Ectodermal cell (in vitro differentiated cells): ENCODE data around the gene NELL1.

Experiments
- H3K27ac ChIP-seq: 2 replicates; pipeline ENCODE4 v1.7.0; 2013; ENCODE audit warnings: mild to moderate bottlenecking, low read depth, low read length; ENCODE audit not compliant: insufficient read depth, poor library complexity, severe bottlenecking
- H3K27me3 ChIP-seq: 2 replicates; pipeline ENCODE4 v1.7.0; 2013; ENCODE audit warnings: mild to moderate bottlenecking, low read length; ENCODE audit not compliant: insufficient read depth, control insufficient read depth, poor library complexity, severe bottlenecking
- H3K36me3 ChIP-seq: one replicate; pipeline ENCODE4 v1.7.0; 2013; ENCODE audit warnings: low read length; ENCODE audit not compliant: control insufficient read depth, insufficient read depth
- H3K4me1 ChIP-seq: one replicate; pipeline ENCODE4 v1.7.0; 2013; ENCODE audit warnings: low read length; ENCODE audit not compliant: control insufficient read depth, insufficient read depth
- H3K4me3 ChIP-seq: 2 replicates; pipeline ENCODE4 v1.7.0; 2013; ENCODE audit warnings: low read depth, low read length, control low read depth; ENCODE audit not compliant: insufficient read depth
- H3K9me3 ChIP-seq: 2 replicates; pipeline ENCODE4 v1.7.0; 2013; ENCODE audit warnings: mild to moderate bottlenecking, low read length, moderate library complexity; ENCODE audit not compliant: control insufficient read depth
- WGBS, 2 experiments: methylation state at CpG; one replicate each; pipeline ENCODE4 v1.1.7; 2013; ENCODE audit warnings: missing lambda C conversion rate in 2 of 2; 5-methylcytosine and 5-hydroxymethylcytosine counted together

Gene NELL1

GRCh38 chr11:20634781-20635180, 34.6 kb upstream of the NELL1 start:
- H3K27me3 ChIP-seq: no peaks in the 10 kb centered on the region
- WGBS, 2 experiments: 93 to 98% methylated on average over 6 of the region's 7 CpGs
- H3K4me3 ChIP-seq: no peak overlapping the region
- no peaks in the 10 kb centered on the region for H3K36me3 ChIP-seq
- no peak overlapping the region for H3K27ac ChIP-seq
- no peaks in the 10 kb centered on the region for H3K9me3 ChIP-seq
- H3K4me1 ChIP-seq: peaks cover 2% of the 10 kb centered on the region

- no peaks in the 10 kb centered on the region for H3K9me3 ChIP-seq
- H3K27me3 ChIP-seq: no peaks in the 10 kb centered on the region
- no peak overlapping the region for H3K4me3 ChIP-seq
- H3K4me1 ChIP-seq: no peaks in the 10 kb centered on the region
- no peak overlapping the region for H3K27ac ChIP-seq
- H3K36me3 ChIP-seq: no peaks in the 10 kb centered on the region
- 81 to 84% methylated on average over 7 of the region's 7 CpGs for WGBS, 2 experiments
These were observed 31.3 kb upstream of the NELL1 start for GRCh38 chr11:20638074-20638473.

GRCh38 chr11:20639688-20640087, 29.7 kb upstream of the NELL1 start:
- 91 to 94% methylated on average over 3 of the region's 3 CpGs for WGBS, 2 experiments
- Histone ChIP-seq H3K36me3 (no peaks in the 10 kb centered on the region), H3K27ac (no peak overlapping the region), H3K4me3 (no peak overlapping the region), H3K27me3 (no peaks in the 10 kb centered on the region), H3K4me1 (no peaks in the 10 kb centered on the region), H3K9me3 (no peaks in the 10 kb centered on the region)

- Histone ChIP-seq H3K36me3 (no peaks in the 10 kb centered on the region), H3K9me3 (no peaks in the 10 kb centered on the region), H3K4me3 (no peak overlapping the region), H3K27me3 (no peaks in the 10 kb centered on the region), H3K27ac (no peak overlapping the region), H3K4me1 (no peaks in the 10 kb centered on the region)
- 97 to 100% methylated on average over 2 of the region's 2 CpGs for WGBS, 2 experiments
These were observed 29.0 kb upstream of the NELL1 start for GRCh38 chr11:20640401-20640800.

- Histone ChIP-seq H3K27me3 (no peaks in the 10 kb centered on the region), H3K9me3 (no peaks in the 10 kb centered on the region), H3K27ac (no peak overlapping the region), H3K4me1 (no peaks in the 10 kb centered on the region), H3K4me3 (no peak overlapping the region), H3K36me3 (no peaks in the 10 kb centered on the region)
- WGBS, 2 experiments: 95 to 97% methylated on average over 4 of the region's 4 CpGs
These were observed 25.0 kb upstream of the NELL1 start for GRCh38 chr11:20644360-20644759.

GRCh38 chr11:20647976-20648565, 21.3 kb upstream of the NELL1 start:
- no peaks in the 10 kb centered on the region for H3K9me3 ChIP-seq
- H3K36me3 ChIP-seq: no peaks in the 10 kb centered on the region
- 50 to 53% methylated on average over 4 of the region's 4 CpGs for WGBS, 2 experiments

GRCh38 chr11:20652150-20652806, 17.1 kb upstream of the NELL1 start:
- Histone ChIP-seq H3K4me1 (no peaks in the 10 kb centered on the region), H3K27me3 (no peaks in the 10 kb centered on the region), H3K4me3 (no peak overlapping the region), H3K27ac (no peak overlapping the region), H3K36me3 (no peaks in the 10 kb centered on the region), H3K9me3 (no peaks in the 10 kb centered on the region)
- WGBS, 2 experiments: 94% methylated on average over 11 to 13 of the region's 13 CpGs

More at GRCh38 chr11:20647976-20648565, 21.3 kb upstream of the NELL1 start:
- Histone ChIP-seq H3K4me3 (no peak overlapping the region), H3K27me3 (no peaks in the 10 kb centered on the region), H3K27ac (no peak overlapping the region), H3K4me1 (no peaks in the 10 kb centered on the region)

- 94 to 96% methylated on average over 3 of the region's 3 CpGs for WGBS, 2 experiments
- Histone ChIP-seq H3K36me3 (no peaks in the 10 kb centered on the region), H3K27me3 (no peaks in the 10 kb centered on the region), H3K4me3 (no peak overlapping the region), H3K9me3 (no peaks in the 10 kb centered on the region), H3K4me1 (no peaks in the 10 kb centered on the region), H3K27ac (no peak overlapping the region)
These were observed 15.3 kb upstream of the NELL1 start for GRCh38 chr11:20654038-20654437.

GRCh38 chr11:20656901-20657300, 12.5 kb upstream of the NELL1 start:
- no peak overlapping the region for H3K27ac ChIP-seq
- H3K9me3 ChIP-seq: no peaks in the 10 kb centered on the region
- no peaks in the 10 kb centered on the region for H3K36me3 ChIP-seq
- WGBS, 2 experiments: 91 to 92% methylated on average over 4 of the region's 4 CpGs
- no peaks in the 10 kb centered on the region for H3K4me1 ChIP-seq
- no peak overlapping the region for H3K4me3 ChIP-seq
- H3K27me3 ChIP-seq: no peaks in the 10 kb centered on the region

- Histone ChIP-seq H3K36me3 (no peaks in the 10 kb centered on the region), H3K27ac (no peak overlapping the region), H3K9me3 (no peaks in the 10 kb centered on the region), H3K27me3 (no peaks in the 10 kb centered on the region), H3K4me3 (no peak overlapping the region), H3K4me1 (no peaks in the 10 kb centered on the region)
- 56 to 70% methylated on average over 1 of the region's 1 CpG for WGBS, 2 experiments
These were observed 11.3 kb upstream of the NELL1 start for GRCh38 chr11:20658135-20658534.
